Measurements from ENCODE around the gene RETREG3. TPM values are rescaled to one million over a fixed set of nuclear protein-coding genes. Genes with fewer than 3 reads are reported as not detected.

The RETREG3 gene
- total RNA-seq, 6 experiments from 2014 or later: 31.0 to 49.4 (median 43.2) TPM

GRCh38 chr17:42578282-42578869, 30.8 kb downstream of the RETREG3 start:
- peaks cover 5 to 38% (median 18%) of the 10 kb centered on the region in 4 donors for H3K36me3 ChIP-seq

GRCh38 chr17:42577532-42578281, 31.5 kb downstream of the RETREG3 start, which contains the start of gene PSMC3IP:
Gene PSMC3IP (minus strand): TSS chr17:42577729. CDS start chr17:42577686, 43 bp downstream.
- peaks cover 0 to 15% (median 6%) of the 10 kb centered on the region in 4 donors for H3K4me1 ChIP-seq
- H3K9me3 ChIP-seq: no peaks in the 10 kb centered on the region
- WGBS (ENCODE audit: insufficient coverage, low coverage, low lambda C conversion rate, missing lambda C conversion rate): 0% methylated on average over 18 of the region's 52 CpGs
- H3K36me3 ChIP-seq: peaks cover 9 to 38% (median 20%) of the 10 kb centered on the region in 4 donors
- DNase-seq (peak; percentile 96 to 97 (median 97)), ATAC-seq (peak; percentile 93 to 97 (median 94))
- H3K27ac ChIP-seq: peak within 1 kb of the TSS; percentile 37 to 85 (median 81)
- peak within 1 kb of the TSS; percentile 67 to 90 (median 80) for H3K4me3 ChIP-seq
- TF ChIP-seq CTCF (IDR thresholded peaks at IDR 0.05) (peak; percentile 7 to 40 (median 20)), POLR2A (IDR thresholded peaks at IDR 0.05) (peak; percentile 64)
- H3K27me3 ChIP-seq: no peaks in the 10 kb centered on the region
- intact Hi-C loops (cut with DNase I): no loop called here

More at GRCh38 chr17:42578282-42578869, 30.8 kb downstream of the RETREG3 start:
- H3K27ac ChIP-seq: peak overlapping the region; percentile 37 to 85 (median 81)
- H3K4me1 ChIP-seq: peaks cover 0 to 15% (median 6%) of the 10 kb centered on the region in 4 donors
- H3K9me3 ChIP-seq: no peaks in the 10 kb centered on the region
- DNase-seq (peak; percentile 62 to 72 (median 66)), ATAC-seq (peak; percentile 65 to 72 (median 67))
- no peaks in the 10 kb centered on the region for H3K27me3 ChIP-seq
- H3K4me3 ChIP-seq: peak overlapping the region; percentile 67 to 90 (median 80)
- no peak for TF ChIP-seq POLR2A (IDR thresholded peaks at IDR 0.05)
- peak; percentile 55 to 60 (median 58) for TF ChIP-seq CTCF (IDR thresholded peaks at IDR 0.05)
- intact Hi-C loops (cut with DNase I): no loop called here
- WGBS (ENCODE audit: insufficient coverage, low coverage, low lambda C conversion rate, missing lambda C conversion rate): under 1% methylated on average over 20 of the region's 20 CpGs

GRCh38 chr17:42577140-42577531, 32.0 kb downstream of the RETREG3 start:
- intact Hi-C loops (cut with DNase I): no loop called here
- Histone ChIP-seq H3K4me3 (peak overlapping the region; percentile 67 to 90 (median 80)), H3K4me1 (peaks cover 0 to 17% (median 8%) of the 10 kb centered on the region in 4 donors), H3K27ac (no peak overlapping the region), H3K27me3 (no peaks in the 10 kb centered on the region), H3K9me3 (no peaks in the 10 kb centered on the region), H3K36me3 (peaks cover 11 to 38% (median 22%) of the 10 kb centered on the region in 4 donors)
- ATAC-seq (peak in 1 of 4 donors; percentile 4), DNase-seq (no peak)
- WGBS (ENCODE audit: insufficient coverage, low coverage, low lambda C conversion rate, missing lambda C conversion rate): 23% methylated on average over 6 of the region's 18 CpGs
- TF ChIP-seq POLR2A (IDR thresholded peaks at IDR 0.05): no peak
- no peak for TF ChIP-seq CTCF (IDR thresholded peaks at IDR 0.05)

- H3K36me3 ChIP-seq: peaks cover 11 to 46% (median 22%) of the 10 kb centered on the region in 4 donors
- H3K4me1 ChIP-seq: peaks cover 0 to 34% (median 12%) of the 10 kb centered on the region in 4 donors
- H3K27me3 ChIP-seq: no peaks in the 10 kb centered on the region
- DNase-seq (no peak), ATAC-seq (no peak)
- whole genome bisulfite sequencing (ENCODE audit: insufficient coverage, low coverage, low lambda C conversion rate, missing lambda C conversion rate): 80% methylated on average over 3 of the region's 3 CpGs
- intact Hi-C loops (cut with DNase I): no loop called here
- TF ChIP-seq CTCF (IDR thresholded peaks at IDR 0.05) (no peak), POLR2A (IDR thresholded peaks at IDR 0.05) (no peak)
- no peak overlapping the region for H3K27ac ChIP-seq
- no peak overlapping the region for H3K4me3 ChIP-seq
- H3K9me3 ChIP-seq: no peaks in the 10 kb centered on the region
These were observed 34.7 kb downstream of the RETREG3 start for GRCh38 chr17:42574463-42574862.

All from right lobe of liver (tissue), 6 donors.